B cell (primary cell): ENCODE results near the gene KTI12. TPM values are rescaled to one million over a fixed set of nuclear protein-coding genes. Genes with fewer than 3 reads are reported as not detected.

ENCODE experiments used
- ATAC-seq: fragments of 200-7000 bp; cut with Tn5 transposase; one replicate; pipeline ENCODE4 v1.10.0; 2021; ENCODE audit warnings: low read depth, mild to moderate bottlenecking, moderate number of reproducible peaks, moderate library complexity
- CTCF ChIA-PET: fragments of 350-600 bp; sonication (Branson Sonifier 250); formaldehyde crosslinking; loops from one replicate; lab custom pipeline; 2021; ENCODE audit warnings: antibody characterized with exemption, inconsistent platforms; lab: Charles Lee
- POLR2A ChIA-PET: fragments of 350-600 bp; sonication (Branson Sonifier 250); formaldehyde crosslinking; loops from one replicate; lab custom pipeline; 2021; ENCODE audit warnings: antibody characterized with exemption; lab: Charles Lee
- DNase-seq: peaks from one replicate; pipeline ENCODE4 v3.0.0; 2013
- H2AFZ ChIP-seq: 2 replicates; pipeline ENCODE4 v1.6.1; 2012; ENCODE audit warnings: mild to moderate bottlenecking, low read depth, low read length; ENCODE audit not compliant: insufficient read depth, poor library complexity, severe bottlenecking
- H3K27ac ChIP-seq, 2 donors: 1 replicate in 1 of 2; 2 replicates in 1 of 2; pipeline ENCODE4 v1.5.1; 2012 to 2013; ENCODE audit warnings: low read length in 2 of 2, mild to moderate bottlenecking in 2 of 2, moderate library complexity in 1 of 2
- H3K27me3 ChIP-seq, 4 experiments: fragments of 200-600 bp in 1 of 4; sonication (generic) in 1 of 4; replicated peaks in 1 of 4; 1 replicate in 2 of 4; 2 replicates in 2 of 4; pipeline versions ENCODE4 v1.6.1 to v1.7.0; 2013 to 2016; ENCODE audit warnings: low read length in 3 of 4, mild to moderate bottlenecking in 2 of 4, mixed read lengths in 1 of 4, moderate library complexity in 1 of 4; ENCODE audit not compliant: insufficient read depth in 4 of 4, control insufficient read depth in 3 of 4; ENCODE audit errors: control extremely low read depth in 1 of 4
- H3K36me3 ChIP-seq, 2 experiments: replicated peaks in 1 of 2; 1 replicate in 1 of 2; 2 replicates in 1 of 2; pipeline versions ENCODE4 v1.6.1 to v1.7.1; 2013; ENCODE audit warnings: low read length in 1 of 2; ENCODE audit not compliant: insufficient read depth in 2 of 2, control insufficient read depth in 1 of 2; ENCODE audit errors: control extremely low read depth in 1 of 2, extremely low read depth in 1 of 2
- H3K4me1 ChIP-seq, 2 donors: fragments of 200-600 bp in 1 of 2; sonication (generic) in 1 of 2; 1 replicate in 1 of 2; 2 replicates in 1 of 2; pipeline versions ENCODE4 v1.5.1 to v1.6.1; 2013 to 2017; ENCODE audit warnings: low read length in 2 of 2; ENCODE audit not compliant: control insufficient read depth in 2 of 2, insufficient read depth in 2 of 2
- H3K4me2 ChIP-seq: replicated peaks from 2 replicates; pipeline ENCODE3; 2012; ENCODE audit warnings: mild to moderate bottlenecking, low read depth, low read length; ENCODE audit not compliant: poor library complexity, severe bottlenecking
- H3K4me3 ChIP-seq, 5 experiments: fragments of 200-600 bp in 1 of 5; sonication (generic) in 1 of 5; 1 replicate in 3 of 5; 2 replicates in 2 of 5; pipeline versions ENCODE4 v1.5.1 to v1.7.0; 2011 to 2016; ENCODE audit warnings: low read length in 4 of 5, mild to moderate bottlenecking in 4 of 5, low read depth in 2 of 5, control low read depth in 1 of 5, moderate library complexity in 1 of 5; ENCODE audit not compliant: insufficient read depth in 1 of 5; ENCODE audit errors: control extremely low read depth in 1 of 5, extremely low read depth in 1 of 5
- H3K79me2 ChIP-seq: fragments of 200-600 bp; sonication (generic); one replicate; pipeline ENCODE4 v1.6.0; 2016; ENCODE audit warnings: low read length; ENCODE audit not compliant: control insufficient read depth, insufficient read depth
- H3K9ac ChIP-seq: fragments of 200-600 bp; sonication (generic); 2 replicates; pipeline ENCODE4 v1.6.1; 2017; ENCODE audit warnings: mild to moderate bottlenecking, low read length, moderate library complexity
- H3K9me3 ChIP-seq, 3 donors: one replicate each; pipeline versions ENCODE4 v1.6.1 to v1.7.1; 2013; ENCODE audit warnings: low read length in 2 of 3; ENCODE audit not compliant: control insufficient read depth in 2 of 3, insufficient read depth in 1 of 3; ENCODE audit errors: control extremely low read depth in 1 of 3
- H4K20me1 ChIP-seq: 2 replicates; pipeline ENCODE4 v1.6.0; 2012; ENCODE audit warnings: mild to moderate bottlenecking, low read length; ENCODE audit not compliant: insufficient read depth, control insufficient read depth, poor library complexity, severe bottlenecking
- H3K27ac Mint-ChIP-seq: one replicate; pipeline ENCODE4 v1.8.0; 2021; ENCODE audit warnings: mixed read lengths
- H3K27me3 Mint-ChIP-seq: one replicate; pipeline ENCODE4 v1.8.0; 2021; ENCODE audit warnings: mixed read lengths
- H3K4me1 Mint-ChIP-seq: one replicate; pipeline ENCODE4 v1.8.0; 2021; ENCODE audit warnings: mixed read lengths
- H3K4me3 Mint-ChIP-seq: one replicate; pipeline ENCODE4 v1.8.0; 2021; ENCODE audit warnings: mixed read lengths
- H3K9me3 Mint-ChIP-seq: one replicate; pipeline ENCODE4 v1.8.0; 2022; ENCODE audit warnings: mixed read lengths; ENCODE audit not compliant: insufficient read depth
- CTCF ChIP-seq: fragments of 200-600 bp; IDR thresholded peaks from one replicate; pipeline ENCODE4 v1.8.0; 2022; ENCODE audit warnings: antibody characterized with exemption, mild to moderate bottlenecking
- EZH2 ChIP-seq: IDR thresholded peaks from 2 replicates; pipeline ENCODE4 v1.6.1; 2012; ENCODE audit warnings: borderline replicate concordance, low read depth, mild to moderate bottlenecking, moderate library complexity, low read length; ENCODE audit not compliant: insufficient read depth, poor library complexity, severe bottlenecking
- WGBS: methylation state at CpG from one replicate; pipeline ENCODE4 v1.1.5; 2013; ENCODE audit warnings: missing lambda C conversion rate; ENCODE audit not compliant: insufficient coverage; 5-methylcytosine and 5-hydroxymethylcytosine counted together
- intact Hi-C: fragments of 100-400 bp; cut with micrococcal nuclease; formaldehyde crosslinking; loops from one replicate; pipeline ENCODE4 v1.10.0; 2022
- polyA plus RNA-seq: library from polyadenylated mRNA; depleted of rRNA; stranded (reverse); fragments of >200 nt; gene quantifications from 2 replicates; pipeline ENCODE4 v1.2.3, GENCODE V29; 2012
- total RNA-seq, 2 donors: library from RNA; stranded (reverse); fragments of 120-200 nt in 1 of 2; gene quantifications; 1 replicate in 1 of 2; 2 replicates in 1 of 2; pipeline versions ENCODE4 v1.2.3 to v1.2.4, GENCODE V29; 2013 to 2022

KTI12 gene
- total and polyA plus RNA-seq, 2 donors (not counting 1 experiment from before 2014, with no cell fraction given): 14.7 to 22.5 TPM

GRCh38 chr1:52070704-52071103, 37.1 kb upstream of the KTI12 start:
- H3K4me3 ChIP-seq: no peak overlapping the region
- 86% methylated on average over 2 of the region's 4 CpGs for WGBS
- H3K4me1 ChIP-seq: peaks cover 0 to 4% of the 10 kb centered on the region in 2 donors
- Mint-ChIP-seq H3K4me3 (no peak overlapping the region), H3K4me1 (peaks cover 22% of the 10 kb centered on the region), H3K27ac (no peak overlapping the region), H3K9me3 (no peaks in the 10 kb centered on the region), H3K27me3 (no peaks in the 10 kb centered on the region)
- POLR2A ChIA-PET: no interaction called here
- H3K4me2 ChIP-seq: no peak overlapping the region
- no peak overlapping the region for H2AFZ ChIP-seq
- DNase-seq (no peak), ATAC-seq (no peak)
- H3K36me3 ChIP-seq: peaks cover 8 to 40% of the 10 kb centered on the region in 2 experiments
- TF ChIP-seq EZH2 (no peak), CTCF (no peak)
- H3K9me3 ChIP-seq: no peaks in the 10 kb centered on the region
- H4K20me1 ChIP-seq: peaks cover 43% of the 10 kb centered on the region
- H3K27me3 ChIP-seq: no peaks in the 10 kb centered on the region
- H3K79me2 ChIP-seq: peaks cover 79% of the 10 kb centered on the region
- H3K27ac ChIP-seq: no peak overlapping the region
- intact Hi-C loops: no loop called here
- CTCF ChIA-PET: interaction anchor here (0.6 kb wide), 1 partner anchor 214 kb away, joined by 3 read pairs; no protein-coding TSS in a partner anchor
- H3K9ac ChIP-seq: no peak overlapping the region

- H3K4me1 Mint-ChIP-seq: peaks cover 23% of the 10 kb centered on the region
- Histone ChIP-seq H3K79me2 (peaks cover 98% of the 10 kb centered on the region), H3K36me3 (peaks cover 6 to 70% of the 10 kb centered on the region in 2 experiments), H3K4me2 (no peak overlapping the region), H3K4me3 (no peak overlapping the region), H3K9ac (no peak overlapping the region), H3K9me3 (no peaks in the 10 kb centered on the region), H4K20me1 (peaks cover 60% of the 10 kb centered on the region), H3K27ac (no peak overlapping the region), H3K4me1 (peaks cover 0 to under 1% of the 10 kb centered on the region in 2 donors), H3K27me3 (no peaks in the 10 kb centered on the region), H2AFZ (no peak overlapping the region)
- no peak overlapping the region for H3K4me3 Mint-ChIP-seq
- ATAC-seq (no peak), DNase-seq (no peak)
- WGBS: 100% methylated on average over 2 of the region's 2 CpGs
- ChIA-PET CTCF (no interaction called here), POLR2A (no interaction called here)
- no peaks in the 10 kb centered on the region for H3K9me3 Mint-ChIP-seq
- no peaks in the 10 kb centered on the region for H3K27me3 Mint-ChIP-seq
- H3K27ac Mint-ChIP-seq: no peak overlapping the region
- intact Hi-C loops: no loop called here
- TF ChIP-seq EZH2: no peak
- TF ChIP-seq CTCF: no peak
Measured at GRCh38 chr1:52063192-52063591, 29.6 kb upstream of the KTI12 start.
